HFF-Myc (cell line): ENCODE results near the gene IPMK.
"Not testable (repeated sequence)": the region's sequence is repeated elsewhere in the genome, so short reads cannot be mapped to it uniquely, and the experiment has no call there.

ENCODE experiments used
- DNase-seq: peaks from one replicate; pipeline ENCODE4 v3.0.0-alpha.2; 2011; ENCODE audit warnings: low read depth; ENCODE audit errors: extremely low read depth
- H3K4me3 ChIP-seq: replicated peaks from 2 replicates; pipeline ENCODE4 v1.5.1; 2011; ENCODE audit warnings: low read depth, mild to moderate bottlenecking, control low read depth, low read length
- TF ChIP-seq, protein P1 (sequence below): IDR thresholded peaks from 2 replicates; pipeline ENCODE4 v1.5.1; 2012; ENCODE audit warnings: mild to moderate bottlenecking, low read depth, low read length, control low read depth; ENCODE audit errors: missing control alignments

The IPMK gene

DNA sequence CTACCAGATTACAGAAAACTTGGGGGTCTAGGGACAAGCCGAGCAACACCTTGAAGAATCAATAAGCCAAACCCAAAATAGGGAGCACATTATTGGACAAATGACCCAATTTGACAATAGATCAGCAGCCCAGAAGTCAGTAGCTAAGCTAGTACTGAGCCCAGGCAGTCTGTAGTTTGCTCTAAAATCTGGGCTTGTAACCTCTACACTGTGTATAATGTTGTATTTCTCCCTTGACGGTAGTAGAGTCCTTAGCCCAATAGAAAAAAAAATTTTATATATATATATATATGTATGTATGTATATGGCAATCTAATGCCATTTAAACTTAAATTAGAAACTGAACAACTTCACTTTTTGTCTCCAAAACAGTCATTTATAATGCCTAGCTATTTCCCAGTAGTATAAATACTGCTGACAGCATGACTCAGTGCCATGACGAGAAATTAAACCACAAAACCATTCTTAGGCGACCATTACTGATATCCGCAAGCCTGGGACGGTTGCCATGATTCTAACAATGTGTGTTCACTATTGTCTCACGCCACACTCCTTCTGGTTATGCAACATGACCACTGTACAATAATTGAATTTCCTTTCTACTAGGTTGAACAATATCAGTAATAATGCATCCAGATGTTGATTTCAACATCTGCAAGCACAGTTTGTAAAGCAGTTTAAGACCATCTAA, 110.5 kb downstream of the IPMK start:
- DNase-seq, result peak; percentile 99
- H3K4me3 ChIP-seq, result no peak overlapping the region
- TF ChIP-seq, protein P1, sequence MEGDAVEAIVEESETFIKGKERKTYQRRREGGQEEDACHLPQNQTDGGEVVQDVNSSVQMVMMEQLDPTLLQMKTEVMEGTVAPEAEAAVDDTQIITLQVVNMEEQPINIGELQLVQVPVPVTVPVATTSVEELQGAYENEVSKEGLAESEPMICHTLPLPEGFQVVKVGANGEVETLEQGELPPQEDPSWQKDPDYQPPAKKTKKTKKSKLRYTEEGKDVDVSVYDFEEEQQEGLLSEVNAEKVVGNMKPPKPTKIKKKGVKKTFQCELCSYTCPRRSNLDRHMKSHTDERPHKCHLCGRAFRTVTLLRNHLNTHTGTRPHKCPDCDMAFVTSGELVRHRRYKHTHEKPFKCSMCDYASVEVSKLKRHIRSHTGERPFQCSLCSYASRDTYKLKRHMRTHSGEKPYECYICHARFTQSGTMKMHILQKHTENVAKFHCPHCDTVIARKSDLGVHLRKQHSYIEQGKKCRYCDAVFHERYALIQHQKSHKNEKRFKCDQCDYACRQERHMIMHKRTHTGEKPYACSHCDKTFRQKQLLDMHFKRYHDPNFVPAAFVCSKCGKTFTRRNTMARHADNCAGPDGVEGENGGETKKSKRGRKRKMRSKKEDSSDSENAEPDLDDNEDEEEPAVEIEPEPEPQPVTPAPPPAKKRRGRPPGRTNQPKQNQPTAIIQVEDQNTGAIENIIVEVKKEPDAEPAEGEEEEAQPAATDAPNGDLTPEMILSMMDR, result no peak

DNA sequence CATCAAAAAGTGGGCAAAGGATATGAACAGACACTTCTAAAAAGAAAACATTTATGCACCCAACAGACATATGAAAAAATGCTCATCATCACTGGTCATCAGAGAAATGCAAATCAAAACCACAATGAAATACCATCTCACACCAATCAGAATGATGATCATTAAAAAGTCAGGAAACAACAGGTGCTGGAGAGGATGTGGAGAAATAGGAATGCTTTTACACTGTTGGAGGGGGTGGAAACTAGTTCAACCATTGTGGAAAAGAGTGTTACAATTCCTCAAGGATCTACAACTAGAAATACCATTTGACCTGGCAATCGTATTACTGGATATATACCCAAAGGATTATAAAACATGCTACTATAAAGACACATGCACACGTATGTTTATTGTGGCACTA, 111.8 kb downstream of the IPMK start:
- H3K4me3 ChIP-seq, DNase-seq: not testable (repeated sequence)

DNA sequence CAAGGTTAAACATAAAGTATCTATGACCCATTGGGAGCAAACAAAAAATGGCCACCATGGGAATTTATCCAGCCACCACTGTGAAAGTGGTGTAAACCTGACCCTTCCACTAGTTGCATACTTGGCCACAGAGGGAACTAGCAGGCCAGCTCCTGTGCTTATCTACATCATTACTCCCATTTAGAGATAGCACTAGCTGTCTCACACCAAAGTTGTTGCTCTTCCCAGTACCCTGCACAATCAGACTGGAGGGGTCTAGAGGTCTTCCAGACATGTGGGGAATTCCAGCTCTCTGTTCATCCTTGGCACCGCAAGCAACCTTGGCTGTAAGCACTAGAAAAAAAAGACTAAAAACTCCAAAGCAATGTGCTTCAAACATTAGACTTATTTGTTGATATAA, 113.9 kb downstream of the IPMK start:
- H3K4me3 ChIP-seq, result no peak overlapping the region
- no peak for DNase-seq
- TF ChIP-seq, protein P1, result no peak

DNA sequence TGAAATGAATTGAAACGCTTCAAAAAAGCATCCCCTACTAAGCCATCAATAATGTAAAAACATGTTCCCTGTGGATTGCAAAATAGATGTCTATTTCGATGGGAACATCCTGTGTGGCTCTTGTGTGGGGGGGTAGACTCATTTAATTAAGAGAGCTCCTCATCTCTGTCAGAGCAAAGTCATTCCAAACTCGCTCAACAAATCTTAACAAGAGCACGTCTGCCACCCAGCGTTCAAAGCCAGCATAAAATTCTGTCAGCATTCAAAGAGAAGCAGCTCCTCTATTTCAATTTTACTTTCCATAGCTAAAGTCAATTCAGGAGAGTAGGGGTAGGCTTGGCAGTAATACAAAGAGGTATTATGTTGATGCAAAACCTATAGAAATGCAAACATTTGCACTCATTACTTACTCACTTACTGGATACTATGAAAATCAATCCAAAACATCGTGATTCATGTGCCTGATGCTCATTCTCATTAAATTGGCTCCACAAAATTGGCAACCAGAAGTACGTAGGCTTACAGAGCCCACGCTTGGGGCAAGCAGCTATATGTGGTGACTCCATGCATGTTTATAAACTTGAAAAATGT, 114.9 kb downstream of the IPMK start:
- TF ChIP-seq, protein P1, result peak; percentile 64
- DNase-seq, result peak; percentile 58
- no peak overlapping the region for H3K4me3 ChIP-seq

DNA sequence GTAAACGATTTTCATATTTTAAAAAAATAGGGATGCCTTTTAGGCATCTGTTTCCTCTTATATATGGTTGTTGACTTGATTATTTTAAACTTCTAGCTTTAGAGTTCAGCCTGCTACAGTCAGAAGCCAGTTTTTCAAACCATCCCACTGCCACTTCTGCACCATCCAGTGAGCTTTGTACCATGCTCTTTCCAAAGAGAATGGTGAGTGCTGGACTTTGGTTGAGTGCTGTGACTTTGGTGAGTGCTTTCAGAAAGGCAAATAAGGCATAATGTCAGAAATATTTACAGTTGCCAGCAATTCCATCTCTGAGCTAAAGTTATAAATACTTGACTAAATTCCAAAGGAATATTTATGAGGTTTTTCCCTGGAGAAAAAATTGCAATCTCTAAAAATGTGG, 117.4 kb downstream of the IPMK start:
- H3K4me3 ChIP-seq, result no peak overlapping the region
- DNase-seq, result no peak
- TF ChIP-seq, protein P1, result no peak

DNA sequence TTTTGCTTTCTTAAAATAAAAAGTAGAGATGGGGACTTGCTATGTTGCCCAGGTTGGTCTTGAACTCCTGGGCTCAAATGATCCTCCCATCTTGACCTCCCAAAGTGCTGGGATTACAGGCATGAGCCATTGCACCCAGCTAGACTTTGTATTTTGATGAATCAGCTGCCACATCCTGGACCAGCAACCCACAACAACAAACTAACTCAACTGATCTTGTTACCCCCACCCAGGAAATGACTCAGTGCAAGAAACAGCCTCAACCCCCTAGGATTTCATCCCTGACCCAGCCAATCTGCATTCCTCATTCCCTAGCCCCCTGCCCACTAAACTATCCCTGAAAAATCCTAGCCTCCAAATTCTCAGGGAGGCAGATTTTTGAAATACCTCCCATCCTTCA, 123.8 kb downstream of the IPMK start:
- no peak overlapping the region for H3K4me3 ChIP-seq
- TF ChIP-seq, protein P1, result no peak
- no peak for DNase-seq
